GM11168 (cell line): ENCODE results near the gene MARCHF10.
"Not testable (repeated sequence)": the region's sequence is repeated elsewhere in the genome, so short reads cannot be mapped to it uniquely, and the experiment has no call there.

Experiments used
- in situ Hi-C: fragments of 300-500 bp; cut with MboI; formaldehyde crosslinking; loops from one replicate; pipeline ENCODE4 v1.12.0; 2022; ENCODE audit warnings: low sequenced_read_pairs; ENCODE audit not compliant: unreplicated experiment

MARCHF10 gene

GRCh38 chr17:62807812-62808575, at the start of gene MARCHF10:
Gene MARCHF10 (minus strand): TSS chr17:62808314. CDS start chr17:62801735, 6,579 bp downstream.
- in situ Hi-C loops: no loop called here

- in situ Hi-C loops: no loop called here
Measured at GRCh38 chr17:62857526-62857925, 49.4 kb upstream of the MARCHF10 start.

- in situ Hi-C loops: no loop called here
Measured at GRCh38 chr17:62856594-62856993, 48.5 kb upstream of the MARCHF10 start.

GRCh38 chr17:62855156-62855555, 47.0 kb upstream of the MARCHF10 start:
- in situ Hi-C loops: no loop called here

GRCh38 chr17:62854098-62854680, 46.1 kb upstream of the MARCHF10 start:
- in situ Hi-C loops: no loop called here

- in situ Hi-C loops: no loop called here
Measured at GRCh38 chr17:62852195-62852594, 44.1 kb upstream of the MARCHF10 start.

GRCh38 chr17:62849591-62850415, 41.7 kb upstream of the MARCHF10 start:
- in situ Hi-C loops: not testable (repeated sequence)

- in situ Hi-C loops: no loop called here
Measured at GRCh38 chr17:62848334-62848733, 40.2 kb upstream of the MARCHF10 start.

- in situ Hi-C loops: no loop called here
Measured at GRCh38 chr17:62847426-62847825, 39.3 kb upstream of the MARCHF10 start.

GRCh38 chr17:62840871-62841270, 32.8 kb upstream of the MARCHF10 start:
- in situ Hi-C loops: no loop called here

GRCh38 chr17:62833816-62834215, 25.7 kb upstream of the MARCHF10 start:
- in situ Hi-C loops: not testable (repeated sequence)

GRCh38 chr17:62832405-62832804, 24.3 kb upstream of the MARCHF10 start:
- in situ Hi-C loops: no loop called here

- in situ Hi-C loops: not testable (repeated sequence)
Measured at GRCh38 chr17:62831066-62831465, 23.0 kb upstream of the MARCHF10 start.

- in situ Hi-C loops: no loop called here
Measured at GRCh38 chr17:62827746-62828485, 19.8 kb upstream of the MARCHF10 start.

GRCh38 chr17:62826956-62827355, 18.8 kb upstream of the MARCHF10 start:
- in situ Hi-C loops: no loop called here

- in situ Hi-C loops: no loop called here
Measured at GRCh38 chr17:62825182-62825581, 17.1 kb upstream of the MARCHF10 start.

GRCh38 chr17:62824290-62825131, 16.4 kb upstream of the MARCHF10 start:
- in situ Hi-C loops: no loop called here

- in situ Hi-C loops: no loop called here
Measured at GRCh38 chr17:62823111-62823893, 15.2 kb upstream of the MARCHF10 start.
